KOPT-K1 (cell line): Measurements from ENCODE around the gene CACNA1B.

Experiments
- H3K27ac ChIP-seq: fragments of 200-600 bp; sonication (generic); 2 replicates; pipeline ENCODE4 v1.5.1; 2016; ENCODE audit warnings: antibody characterized with exemption, mild to moderate bottlenecking, low read depth, low read length; ENCODE audit not compliant: poor library complexity, severe bottlenecking
- H3K36me3 ChIP-seq: fragments of 200-600 bp; sonication (generic); 2 replicates; pipeline ENCODE4 v1.5.1; 2017; ENCODE audit warnings: antibody characterized with exemption, mild to moderate bottlenecking, low read length, moderate library complexity; ENCODE audit not compliant: insufficient read depth
- H3K9me3 ChIP-seq: fragments of 200-600 bp; sonication (generic); 2 replicates; pipeline ENCODE4 v1.5.1; 2017; ENCODE audit warnings: antibody characterized with exemption, low read length, mild to moderate bottlenecking; ENCODE audit not compliant: insufficient read depth, poor library complexity, severe bottlenecking

The CACNA1B gene

DNA sequence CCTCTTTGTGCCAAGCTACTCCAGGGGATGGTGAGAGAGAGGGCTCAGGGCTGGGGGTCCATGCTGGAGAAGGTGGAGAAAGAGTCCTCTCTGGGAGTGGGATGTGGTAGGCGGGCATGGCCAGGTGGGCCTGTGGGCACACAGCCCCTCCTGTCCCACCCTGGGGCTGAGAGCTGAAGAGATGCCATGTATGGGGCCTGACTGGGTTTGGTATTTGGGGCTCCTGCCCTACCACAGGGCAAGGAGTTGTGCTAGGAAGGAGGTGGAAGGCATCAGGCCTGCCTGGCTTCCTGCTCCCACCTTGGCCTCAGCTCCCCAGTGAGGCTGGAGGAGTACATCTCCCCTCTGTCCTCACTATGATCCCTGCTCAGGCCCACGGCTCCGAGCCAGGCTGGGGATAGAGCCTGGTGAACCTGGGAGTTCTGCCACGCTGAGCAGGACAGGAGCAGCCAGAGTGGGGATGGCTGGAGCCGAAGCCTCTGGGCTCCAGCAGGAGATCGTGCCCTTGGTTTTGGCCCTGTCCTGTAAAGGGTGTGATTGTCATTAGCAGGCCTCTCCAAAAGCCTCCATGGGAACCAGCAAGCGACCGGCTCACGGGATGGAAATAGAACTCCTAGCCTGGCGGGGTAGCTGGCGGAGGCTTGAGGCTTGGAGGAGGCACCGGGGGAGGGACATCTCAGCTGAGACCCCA is 75.5 kb downstream of the CACNA1B start:
- H3K27ac ChIP-seq = no peak overlapping the region
- H3K36me3 ChIP-seq = no peaks in the 10 kb centered on the region
- peaks cover 8% of the 10 kb centered on the region for H3K9me3 ChIP-seq

GRCh38 chr9:137953683-137954438 is 76.3 kb downstream of the CACNA1B start:
- H3K9me3 ChIP-seq = peaks cover 2% of the 10 kb centered on the region
- H3K36me3 ChIP-seq = no peaks in the 10 kb centered on the region

GRCh38 chr9:137955224-137955570 is 77.6 kb downstream of the CACNA1B start:
- H3K9me3 ChIP-seq = no peaks in the 10 kb centered on the region

More at GRCh38 chr9:137953683-137954438, 76.3 kb downstream of the CACNA1B start:
- H3K27ac ChIP-seq = no peak overlapping the region

GRCh38 chr9:137955586-137955985 is 78.0 kb downstream of the CACNA1B start:
- H3K36me3 ChIP-seq = no peaks in the 10 kb centered on the region
- no peaks in the 10 kb centered on the region for H3K9me3 ChIP-seq
- H3K27ac ChIP-seq = no peak overlapping the region

More at GRCh38 chr9:137955224-137955570, 77.6 kb downstream of the CACNA1B start:
- H3K36me3 ChIP-seq = no peaks in the 10 kb centered on the region
- H3K27ac ChIP-seq = no peak overlapping the region

DNA sequence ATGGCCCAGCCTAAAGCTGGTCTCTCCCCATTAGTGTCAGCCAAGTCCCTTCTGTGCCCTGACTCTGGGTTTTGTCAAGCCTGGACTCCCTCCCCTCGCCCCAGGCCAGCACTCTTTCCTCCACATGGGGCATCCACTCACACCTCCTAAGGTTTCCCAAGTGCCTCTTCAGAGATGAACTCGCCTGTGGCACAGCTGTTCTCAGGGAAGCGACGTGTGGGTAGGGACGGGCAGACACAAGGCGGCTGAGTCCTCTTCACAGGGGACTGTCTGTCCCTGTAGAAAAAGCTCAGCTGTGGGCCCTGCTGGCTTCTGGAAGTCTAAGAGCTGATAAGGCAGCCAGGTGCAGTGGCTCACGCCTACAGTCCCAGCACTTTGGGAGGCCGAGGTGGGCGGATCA is 78.5 kb downstream of the CACNA1B start:
- H3K36me3 ChIP-seq = no peaks in the 10 kb centered on the region
- H3K27ac ChIP-seq = no peak overlapping the region
- no peaks in the 10 kb centered on the region for H3K9me3 ChIP-seq

GRCh38 chr9:137956688-137957385 is 79.3 kb downstream of the CACNA1B start:
- no peaks in the 10 kb centered on the region for H3K36me3 ChIP-seq
- H3K9me3 ChIP-seq = no peaks in the 10 kb centered on the region

GRCh38 chr9:137959641-137960411 is 82.2 kb downstream of the CACNA1B start:
- Histone ChIP-seq H3K9me3 (no peaks in the 10 kb centered on the region), H3K27ac (no peak overlapping the region), H3K36me3 (no peaks in the 10 kb centered on the region)

More at GRCh38 chr9:137956688-137957385, 79.3 kb downstream of the CACNA1B start:
- no peak overlapping the region for H3K27ac ChIP-seq

- H3K27ac ChIP-seq = no peak overlapping the region
Observed at GRCh38 chr9:137960496-137960895, 82.9 kb downstream of the CACNA1B start.

DNA sequence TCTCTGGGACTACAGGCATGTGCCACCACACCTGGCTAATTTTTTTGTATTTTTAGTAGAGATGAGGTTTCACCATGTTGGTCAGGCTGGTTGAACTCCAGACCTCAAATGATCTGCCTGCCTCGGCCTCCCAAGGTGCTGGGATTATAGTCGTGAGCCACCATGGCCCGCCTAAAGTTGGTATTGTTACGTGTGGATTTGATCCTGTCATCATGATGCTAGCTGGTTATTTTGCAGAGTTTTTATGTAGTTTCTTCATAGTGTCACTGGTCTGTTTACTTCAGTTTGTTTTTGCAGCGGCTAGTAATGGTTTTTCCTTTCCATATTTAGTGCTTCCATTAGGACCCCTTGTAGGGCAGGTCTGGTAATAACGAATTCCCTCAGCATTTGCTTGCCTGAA is 85.9 kb downstream of the CACNA1B start:
- Histone ChIP-seq H3K9me3 (no peaks in the 10 kb centered on the region), H3K36me3 (no peaks in the 10 kb centered on the region), H3K27ac (no peak overlapping the region)

More at GRCh38 chr9:137960496-137960895, 82.9 kb downstream of the CACNA1B start:
- Histone ChIP-seq H3K9me3 (no peaks in the 10 kb centered on the region), H3K36me3 (no peaks in the 10 kb centered on the region)

DNA sequence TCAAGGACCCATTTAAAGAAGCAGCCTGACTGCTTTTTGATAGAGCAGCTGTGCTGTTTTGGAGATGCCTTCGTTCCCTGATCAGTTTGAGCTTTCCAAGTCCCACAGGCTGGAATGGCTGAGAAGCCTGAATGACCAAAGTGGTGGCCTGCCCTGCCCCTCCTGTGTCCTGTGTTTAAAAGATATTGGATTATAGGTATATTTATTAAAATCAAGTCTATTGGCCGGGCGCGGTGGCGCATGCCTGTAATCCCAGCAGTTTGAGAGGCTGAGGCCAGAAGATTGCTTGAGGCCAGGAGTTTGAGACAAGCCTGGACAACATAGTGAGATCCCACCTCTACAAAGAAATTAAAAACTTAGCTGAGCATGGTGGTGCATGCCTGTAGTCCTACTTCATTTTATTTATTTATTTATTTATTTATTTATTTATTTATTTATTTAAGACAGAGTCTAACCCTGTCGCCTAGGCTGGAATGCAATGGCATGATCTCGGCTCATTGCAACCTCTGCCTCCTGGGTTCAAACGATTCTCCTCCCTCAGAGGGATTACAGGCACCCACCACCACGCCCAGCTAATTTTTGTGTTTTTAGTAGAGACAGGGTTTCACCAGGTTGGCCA is 87.7 kb downstream of the CACNA1B start:
- Histone ChIP-seq H3K9me3 (no peaks in the 10 kb centered on the region), H3K36me3 (no peaks in the 10 kb centered on the region), H3K27ac (no peak overlapping the region)

DNA sequence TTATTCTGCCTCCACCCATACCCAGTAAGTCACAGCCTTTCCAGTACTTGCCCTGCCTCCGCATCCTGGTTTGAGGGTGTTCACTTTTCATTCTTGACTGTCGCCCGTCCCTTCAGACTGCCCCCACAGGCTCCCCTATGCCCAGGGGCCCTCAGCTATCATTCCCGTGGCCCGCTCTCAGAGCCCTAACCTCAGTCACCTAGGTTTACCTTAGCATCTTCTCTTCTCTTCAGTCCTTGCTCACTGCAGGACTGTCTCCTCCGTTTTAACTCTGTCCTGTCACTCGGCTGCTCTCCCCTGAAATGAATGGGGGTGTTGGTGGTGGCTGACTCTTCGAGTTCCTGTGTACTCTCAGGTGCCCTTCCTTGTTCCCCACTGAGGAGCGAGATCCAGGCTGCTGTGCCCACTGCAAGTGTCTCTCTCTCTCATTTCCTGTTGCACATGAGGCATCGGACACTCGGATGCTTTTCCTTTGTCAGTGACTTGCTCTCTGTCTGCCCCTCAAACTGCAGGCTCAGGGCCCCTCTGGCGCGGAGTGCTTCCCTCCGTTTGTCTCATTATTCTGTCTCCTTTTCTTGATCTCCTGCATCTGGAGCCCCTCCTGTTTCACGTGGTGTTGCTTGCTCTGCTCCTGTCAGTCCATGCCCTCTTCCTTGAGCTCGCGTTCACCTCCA is 89.8 kb downstream of the CACNA1B start:
- Histone ChIP-seq H3K27ac (no peak overlapping the region), H3K36me3 (no peaks in the 10 kb centered on the region), H3K9me3 (no peaks in the 10 kb centered on the region)

DNA sequence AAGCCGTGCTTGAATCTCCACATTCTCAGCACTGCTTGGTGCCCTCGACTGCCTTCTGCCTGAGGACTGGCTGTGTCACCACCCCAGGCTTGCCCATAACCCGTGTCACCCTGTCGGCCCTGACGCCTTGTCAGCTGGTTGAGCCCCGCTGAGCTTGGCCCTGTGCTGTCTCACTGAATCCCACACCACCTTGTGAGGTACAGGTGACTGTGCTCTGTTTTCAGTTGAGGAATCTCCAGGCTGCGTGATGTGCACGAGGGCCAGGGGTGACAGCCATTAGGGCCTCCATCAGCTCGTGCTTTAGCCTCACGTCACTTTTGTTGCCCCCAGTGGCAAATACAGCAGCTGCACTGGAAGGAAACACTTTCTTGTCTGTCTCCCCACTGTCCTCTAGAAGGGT is 90.7 kb downstream of the CACNA1B start:
- Histone ChIP-seq H3K36me3 (no peaks in the 10 kb centered on the region), H3K27ac (no peak overlapping the region), H3K9me3 (no peaks in the 10 kb centered on the region)

GRCh38 chr9:137969008-137969407 is 91.4 kb downstream of the CACNA1B start:
- Histone ChIP-seq H3K27ac (no peak overlapping the region), H3K36me3 (no peaks in the 10 kb centered on the region), H3K9me3 (no peaks in the 10 kb centered on the region)

GRCh38 chr9:137969685-137970084 is 92.1 kb downstream of the CACNA1B start:
- no peaks in the 10 kb centered on the region for H3K9me3 ChIP-seq

More at GRCh38 chr9:137969685-137970084, 92.1 kb downstream of the CACNA1B start:
- Histone ChIP-seq H3K27ac (no peak overlapping the region), H3K36me3 (no peaks in the 10 kb centered on the region)
